Colonic mucosa (tissue), 2 donors: ENCODE measurements around the gene FARS2. TPM values are rescaled to one million over a fixed set of nuclear protein-coding genes. Genes with fewer than 3 reads are reported as not detected.

ENCODE experiments used
- total RNA-seq, 2 donors: library from RNA; stranded (reverse); fragmentation: NEBNext Ultra II Directional in 1 of 2; extraction: Animal tissue kit (Norgen Biotek cat#: 25700) in 1 of 2; gene quantifications; one replicate each; pipeline ENCODE4 v1.2.1, GENCODE V29; 2021
- donor health status: DM: no; HTN: no; CAD: no.
- donor health status: DM: no; HTN: no; CAD: no.

FARS2 gene
- total RNA-seq, 2 donors from 2014 or later: 14.7 to 23.0 TPM

Other genes with a start within 250 kb of the FARS2 start
- gene PPP1R3G, start 176.2 kb upstream of the FARS2 start, total RNA-seq: 1 to 10 TPM; 1.0 to 5.5 TPM
- gene LYRM4, start 563 bp upstream of the FARS2 start, total RNA-seq: 10 to 100 TPM; 14.0 to 17.4 TPM